ENCODE measurements around the gene PLD4.

GRCh38 chr14:104919993-104920315, 4.7 kb upstream of the PLD4 start:
- no peak for TF ChIP-seq CTCF (IDR thresholded peaks at IDR 0.05)
- TF ChIP-seq POLR2AphosphoS5 (IDR thresholded peaks at IDR 0.05), result no peak
- TF ChIP-seq EP300 (IDR thresholded peaks at IDR 0.05), result no peak
- TF ChIP-seq POLR2A (IDR thresholded peaks at IDR 0.05), result no peak
